Prostate gland (tissue), 2 donors: ENCODE measurements around the gene RAI1.

Experiments used
- POLR2AphosphoS5 ChIP-seq: sonication (generic); formaldehyde crosslinking; IDR thresholded peaks from one replicate; pipeline ENCODE4 v1.6.1; 2017; ENCODE audit warnings: antibody characterized with exemption
- TF ChIP-seq, protein P1 (sequence below), 4 experiments: fragments of 200-600 bp in 2 of 4; fragments of 450-650 bp in 2 of 4; sonication (generic) in 2 of 4; IDR thresholded peaks; 1 replicate in 3 of 4; 2 replicates in 1 of 4; pipeline ENCODE4 v1.5.1; 2016 to 2019; ENCODE audit warnings: antibody characterized with exemption in 4 of 4, mild to moderate bottlenecking in 2 of 4, moderate library complexity in 2 of 4

DNA sequence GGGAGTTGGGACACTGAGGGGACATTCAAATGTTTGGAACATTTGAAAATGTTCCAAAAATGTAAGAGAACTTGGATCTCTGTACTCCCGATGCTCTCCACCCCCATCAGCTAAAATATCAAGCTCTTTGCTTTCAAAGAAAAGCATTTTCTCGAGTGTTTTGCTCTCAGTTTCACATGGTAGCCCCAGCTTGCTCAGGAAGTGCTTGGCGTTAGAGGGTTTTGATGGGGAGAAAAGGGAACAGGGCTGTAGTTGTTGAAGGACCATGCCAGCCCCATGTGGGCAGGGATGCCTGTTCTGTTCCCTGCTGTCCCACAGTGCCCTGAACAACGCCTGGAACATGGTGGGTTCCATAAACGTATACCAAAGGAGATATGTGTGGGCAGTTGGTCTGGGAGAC, 37.0 kb downstream of the RAI1 start:
- no peak for TF ChIP-seq POLR2AphosphoS5
- TF ChIP-seq, protein P1, sequence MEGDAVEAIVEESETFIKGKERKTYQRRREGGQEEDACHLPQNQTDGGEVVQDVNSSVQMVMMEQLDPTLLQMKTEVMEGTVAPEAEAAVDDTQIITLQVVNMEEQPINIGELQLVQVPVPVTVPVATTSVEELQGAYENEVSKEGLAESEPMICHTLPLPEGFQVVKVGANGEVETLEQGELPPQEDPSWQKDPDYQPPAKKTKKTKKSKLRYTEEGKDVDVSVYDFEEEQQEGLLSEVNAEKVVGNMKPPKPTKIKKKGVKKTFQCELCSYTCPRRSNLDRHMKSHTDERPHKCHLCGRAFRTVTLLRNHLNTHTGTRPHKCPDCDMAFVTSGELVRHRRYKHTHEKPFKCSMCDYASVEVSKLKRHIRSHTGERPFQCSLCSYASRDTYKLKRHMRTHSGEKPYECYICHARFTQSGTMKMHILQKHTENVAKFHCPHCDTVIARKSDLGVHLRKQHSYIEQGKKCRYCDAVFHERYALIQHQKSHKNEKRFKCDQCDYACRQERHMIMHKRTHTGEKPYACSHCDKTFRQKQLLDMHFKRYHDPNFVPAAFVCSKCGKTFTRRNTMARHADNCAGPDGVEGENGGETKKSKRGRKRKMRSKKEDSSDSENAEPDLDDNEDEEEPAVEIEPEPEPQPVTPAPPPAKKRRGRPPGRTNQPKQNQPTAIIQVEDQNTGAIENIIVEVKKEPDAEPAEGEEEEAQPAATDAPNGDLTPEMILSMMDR (IDR thresholded peaks at IDR 0.05), result no peak
